Measurements from ENCODE around the gene PRDM16. TPM values are rescaled to one million over a fixed set of nuclear protein-coding genes. Genes with fewer than 3 reads are reported as not detected.

PRDM16 gene
- total RNA-seq, 1 experiment from 2014 or later: 1.6 TPM

- TF ChIP-seq, protein P1, sequence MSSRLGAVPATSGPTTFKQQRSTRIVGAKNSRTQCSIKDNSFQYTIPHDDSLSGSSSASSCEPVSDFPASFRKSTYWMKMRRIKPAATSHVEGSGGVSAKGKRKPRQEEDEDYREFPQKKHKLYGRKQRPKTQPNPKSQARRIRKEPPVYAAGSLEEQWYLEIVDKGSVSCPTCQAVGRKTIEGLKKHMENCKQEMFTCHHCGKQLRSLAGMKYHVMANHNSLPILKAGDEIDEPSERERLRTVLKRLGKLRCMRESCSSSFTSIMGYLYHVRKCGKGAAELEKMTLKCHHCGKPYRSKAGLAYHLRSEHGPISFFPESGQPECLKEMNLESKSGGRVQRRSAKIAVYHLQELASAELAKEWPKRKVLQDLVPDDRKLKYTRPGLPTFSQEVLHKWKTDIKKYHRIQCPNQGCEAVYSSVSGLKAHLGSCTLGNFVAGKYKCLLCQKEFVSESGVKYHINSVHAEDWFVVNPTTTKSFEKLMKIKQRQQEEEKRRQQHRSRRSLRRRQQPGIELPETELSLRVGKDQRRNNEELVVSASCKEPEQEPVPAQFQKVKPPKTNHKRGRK (CRISPR knock-in tag; IDR thresholded peaks at IDR 0.05; ENCODE audit: borderline replicate concordance): no peak
- TF ChIP-seq MAX (CRISPR knock-in tag; IDR thresholded peaks at IDR 0.05) (no peak), CTCF (IDR thresholded peaks at IDR 0.05) (no peak)
- H3K36me3 Mint-ChIP-seq: no peaks in the 10 kb centered on the region
- DNase-seq (ENCODE audit: low spot score): no peak
- H3K4me1 Mint-ChIP-seq: peaks cover 3% of the 10 kb centered on the region; the same call in 1 of the 2 replicates
- no peak overlapping the region for H3K27ac Mint-ChIP-seq
- CTCF ChIA-PET: interaction anchor here (0.8 to 1.1 kb wide), 2 partner anchors 24 to 62 kb away, joined by 3 to 4 read pairs; no protein-coding TSS in a partner anchor
- no peak overlapping the region for H3K4me3 Mint-ChIP-seq
- no peaks in the 10 kb centered on the region for H3K27me3 Mint-ChIP-seq (ENCODE audit: low read depth)
- no peak for ATAC-seq
- H3K9me3 Mint-ChIP-seq: no peaks in the 10 kb centered on the region
- POLR2A ChIA-PET: no interaction called here
Observed at GRCh38 chr1:3429320-3429719, 360.3 kb downstream of the PRDM16 start.

GRCh38 chr1:3429766-3430165 lies 360.8 kb downstream of the PRDM16 start:
- H3K27ac Mint-ChIP-seq: no peak overlapping the region
- POLR2A ChIA-PET: no interaction called here
- no peaks in the 10 kb centered on the region for H3K36me3 Mint-ChIP-seq
- DNase-seq (ENCODE audit: low spot score): no peak
- no peak for ATAC-seq
- H3K9me3 Mint-ChIP-seq: no peaks in the 10 kb centered on the region
- peaks cover 3% of the 10 kb centered on the region; the same call in 1 of the 2 replicates for H3K4me1 Mint-ChIP-seq
- CTCF ChIA-PET: interaction anchor here (1.1 kb wide), 1 partner anchor 23 kb away, joined by 4 read pairs; no protein-coding TSS in a partner anchor
- TF ChIP-seq ATF2 (CRISPR knock-in tag; IDR thresholded peaks at IDR 0.05; ENCODE audit: borderline replicate concordance, low read depth): no peak
- no peak for TF ChIP-seq NFYB (CRISPR knock-in tag; conservative IDR thresholded peaks at IDR 0.05; ENCODE audit: low read depth)
- TF ChIP-seq GTF2I (CRISPR knock-in tag; conservative IDR thresholded peaks at IDR 0.05): no peak
- no peak for TF ChIP-seq SMAD4 (CRISPR knock-in tag; IDR thresholded peaks at IDR 0.05)
- TF ChIP-seq, protein P2, sequence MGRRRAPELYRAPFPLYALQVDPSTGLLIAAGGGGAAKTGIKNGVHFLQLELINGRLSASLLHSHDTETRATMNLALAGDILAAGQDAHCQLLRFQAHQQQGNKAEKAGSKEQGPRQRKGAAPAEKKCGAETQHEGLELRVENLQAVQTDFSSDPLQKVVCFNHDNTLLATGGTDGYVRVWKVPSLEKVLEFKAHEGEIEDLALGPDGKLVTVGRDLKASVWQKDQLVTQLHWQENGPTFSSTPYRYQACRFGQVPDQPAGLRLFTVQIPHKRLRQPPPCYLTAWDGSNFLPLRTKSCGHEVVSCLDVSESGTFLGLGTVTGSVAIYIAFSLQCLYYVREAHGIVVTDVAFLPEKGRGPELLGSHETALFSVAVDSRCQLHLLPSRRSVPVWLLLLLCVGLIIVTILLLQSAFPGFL (CRISPR knock-in tag; IDR thresholded peaks at IDR 0.05; ENCODE audit: borderline replicate concordance): no peak
- no peaks in the 10 kb centered on the region for H3K27me3 Mint-ChIP-seq (ENCODE audit: low read depth)
- H3K4me3 Mint-ChIP-seq: no peak overlapping the region

GRCh38 chr1:3430406-3430805 lies 361.4 kb downstream of the PRDM16 start:
- no peaks in the 10 kb centered on the region for H3K27me3 Mint-ChIP-seq (ENCODE audit: low read depth)
- no peaks in the 10 kb centered on the region for H3K36me3 Mint-ChIP-seq
- ChIA-PET POLR2A (no interaction called here), CTCF (interaction anchor here (0.6 to 1.1 kb wide), 4 partner anchors 12 to 1425 kb away, joined by 3 to 4 read pairs (median 4); no protein-coding TSS in a partner anchor)
- H3K27ac Mint-ChIP-seq: no peak overlapping the region
- DNase-seq (ENCODE audit: low spot score) (no peak), ATAC-seq (no peak)
- no peak overlapping the region for H3K4me3 Mint-ChIP-seq
- TF ChIP-seq ATF3 (CRISPR knock-in tag; conservative IDR thresholded peaks at IDR 0.05): no peak
- TF ChIP-seq MYBL2 (CRISPR knock-in tag; IDR thresholded peaks at IDR 0.05): no peak
- H3K4me1 Mint-ChIP-seq: peaks cover 3% of the 10 kb centered on the region; the same call in 1 of the 2 replicates
- H3K9me3 Mint-ChIP-seq: no peaks in the 10 kb centered on the region

- POLR2A ChIA-PET: no interaction called here
- Mint-ChIP-seq H3K4me1 (peaks cover 3% of the 10 kb centered on the region; the same call in 1 of the 2 replicates), H3K36me3 (no peaks in the 10 kb centered on the region), H3K27me3 (ENCODE audit: low read depth) (no peaks in the 10 kb centered on the region), H3K27ac (no peak overlapping the region), H3K9me3 (no peaks in the 10 kb centered on the region), H3K4me3 (no peak overlapping the region)
- CTCF ChIA-PET: interaction anchor here (0.6 to 2.8 kb wide), 22 partner anchors 9 to 1425 kb away, joined by 3 to 22 read pairs (median 4); partner anchors contain the start of gene PANK4
- DNase-seq (ENCODE audit: low spot score) (no peak), ATAC-seq (no peak)
- TF ChIP-seq ATF3 (CRISPR knock-in tag; conservative IDR thresholded peaks at IDR 0.05): no peak
- no peak for TF ChIP-seq NFYB (CRISPR knock-in tag; conservative IDR thresholded peaks at IDR 0.05; ENCODE audit: low read depth)
- TF ChIP-seq CBFB (CRISPR knock-in tag; IDR thresholded peaks at IDR 0.05; ENCODE audit: low read depth): no peak
- no peak for TF ChIP-seq JUN (CRISPR knock-in tag; IDR thresholded peaks at IDR 0.05)
- no peak for TF ChIP-seq KAT7 (CRISPR knock-in tag; IDR thresholded peaks at IDR 0.05; ENCODE audit: borderline replicate concordance)
- no peak for TF ChIP-seq PRDM15 (CRISPR knock-in tag; IDR thresholded peaks at IDR 0.05)
- TF ChIP-seq ZNF416 (CRISPR knock-in tag; IDR thresholded peaks at IDR 0.05): no peak
- TF ChIP-seq, protein P3, sequence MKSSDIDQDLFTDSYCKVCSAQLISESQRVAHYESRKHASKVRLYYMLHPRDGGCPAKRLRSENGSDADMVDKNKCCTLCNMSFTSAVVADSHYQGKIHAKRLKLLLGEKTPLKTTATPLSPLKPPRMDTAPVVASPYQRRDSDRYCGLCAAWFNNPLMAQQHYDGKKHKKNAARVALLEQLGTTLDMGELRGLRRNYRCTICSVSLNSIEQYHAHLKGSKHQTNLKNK (CRISPR knock-in tag; IDR thresholded peaks at IDR 0.05): no peak
- no peak for TF ChIP-seq IRF2 (CRISPR knock-in tag; IDR thresholded peaks at IDR 0.05; ENCODE audit: borderline replicate concordance, low read depth)
Observed at GRCh38 chr1:3430820-3431219, 361.8 kb downstream of the PRDM16 start.
